HG02678 (cell line): ENCODE results near the gene TRAF3IP1.
"Not testable (repeated sequence)": the region's sequence is repeated elsewhere in the genome, so short reads cannot be mapped to it uniquely, and the experiment has no call there.

Experiments used
- ATAC-seq: cut with Tn5 transposase; IDR thresholded peaks from one replicate; pipeline ENCODE4 v1.9.1; 2021; ENCODE audit warnings: mild to moderate bottlenecking, moderate library complexity; ENCODE audit not compliant: unreplicated experiment

TRAF3IP1 gene

GRCh38 chr2:238404406-238405216, 84.3 kb downstream of the TRAF3IP1 start:
- no peak for ATAC-seq

GRCh38 chr2:238405217-238405555, 84.9 kb downstream of the TRAF3IP1 start:
- not testable (repeated sequence) for ATAC-seq

- ATAC-seq = no peak
Measured at GRCh38 chr2:238406221-238406997, 86.1 kb downstream of the TRAF3IP1 start.

- no peak for ATAC-seq
Measured at GRCh38 chr2:238406998-238407285, 86.6 kb downstream of the TRAF3IP1 start.

GRCh38 chr2:238407566-238407965, 87.2 kb downstream of the TRAF3IP1 start:
- ATAC-seq = no peak

GRCh38 chr2:238408615-238409340, 88.5 kb downstream of the TRAF3IP1 start:
- no peak for ATAC-seq

GRCh38 chr2:238409341-238410199, 89.3 kb downstream of the TRAF3IP1 start:
- no peak for ATAC-seq

GRCh38 chr2:238412067-238412767, 91.9 kb downstream of the TRAF3IP1 start:
- ATAC-seq = no peak

- no peak for ATAC-seq
Measured at GRCh38 chr2:238413368-238413767, 93.0 kb downstream of the TRAF3IP1 start.

GRCh38 chr2:238415036-238415764, 94.9 kb downstream of the TRAF3IP1 start:
- ATAC-seq = no peak

GRCh38 chr2:238415893-238416292, 95.6 kb downstream of the TRAF3IP1 start:
- no peak for ATAC-seq

GRCh38 chr2:238418196-238418998, 98.1 kb downstream of the TRAF3IP1 start:
- ATAC-seq = no peak

- no peak for ATAC-seq
Measured at GRCh38 chr2:238418999-238419546, 98.8 kb downstream of the TRAF3IP1 start.

- no peak for ATAC-seq
Measured at GRCh38 chr2:238420442-238420841, 100.1 kb downstream of the TRAF3IP1 start.

- ATAC-seq = no peak
Measured at GRCh38 chr2:238420878-238421694, 100.8 kb downstream of the TRAF3IP1 start.

GRCh38 chr2:238421695-238422035, 101.3 kb downstream of the TRAF3IP1 start:
- ATAC-seq = no peak

GRCh38 chr2:238422285-238422684, 102.0 kb downstream of the TRAF3IP1 start:
- ATAC-seq = no peak

- no peak for ATAC-seq
Measured at GRCh38 chr2:238422940-238423339, 102.6 kb downstream of the TRAF3IP1 start.
